ENCODE results near the gene SPATC1L.

The SPATC1L gene

GRCh38 chr21:46118316-46119143 lies 65.7 kb downstream of the SPATC1L start:
- no peak for DNase-seq

- no peak for DNase-seq
Measured at GRCh38 chr21:46117586-46118315, 66.5 kb downstream of the SPATC1L start.

GRCh38 chr21:46116776-46117585 lies 67.3 kb downstream of the SPATC1L start:
- no peak for DNase-seq

GRCh38 chr21:46116189-46116775 lies 68.0 kb downstream of the SPATC1L start:
- DNase-seq: no peak

GRCh38 chr21:46115441-46116188 lies 68.6 kb downstream of the SPATC1L start:
- DNase-seq: no peak

- DNase-seq: no peak
Measured at GRCh38 chr21:46114963-46115362, 69.3 kb downstream of the SPATC1L start.

- no peak for DNase-seq
Measured at GRCh38 chr21:46113497-46114176, 70.6 kb downstream of the SPATC1L start.

- no peak for DNase-seq
Measured at GRCh38 chr21:46112725-46113215, 71.5 kb downstream of the SPATC1L start.

- no peak for DNase-seq
Measured at GRCh38 chr21:46111857-46112724, 72.2 kb downstream of the SPATC1L start.

- no peak for DNase-seq
Measured at GRCh38 chr21:46111193-46111571, 73.1 kb downstream of the SPATC1L start.
